Measurements from ENCODE around the gene RND1.
"Not testable (repeated sequence)": the region's sequence is repeated elsewhere in the genome, so short reads cannot be mapped to it uniquely, and the experiment has no call there.

The RND1 gene

DNA sequence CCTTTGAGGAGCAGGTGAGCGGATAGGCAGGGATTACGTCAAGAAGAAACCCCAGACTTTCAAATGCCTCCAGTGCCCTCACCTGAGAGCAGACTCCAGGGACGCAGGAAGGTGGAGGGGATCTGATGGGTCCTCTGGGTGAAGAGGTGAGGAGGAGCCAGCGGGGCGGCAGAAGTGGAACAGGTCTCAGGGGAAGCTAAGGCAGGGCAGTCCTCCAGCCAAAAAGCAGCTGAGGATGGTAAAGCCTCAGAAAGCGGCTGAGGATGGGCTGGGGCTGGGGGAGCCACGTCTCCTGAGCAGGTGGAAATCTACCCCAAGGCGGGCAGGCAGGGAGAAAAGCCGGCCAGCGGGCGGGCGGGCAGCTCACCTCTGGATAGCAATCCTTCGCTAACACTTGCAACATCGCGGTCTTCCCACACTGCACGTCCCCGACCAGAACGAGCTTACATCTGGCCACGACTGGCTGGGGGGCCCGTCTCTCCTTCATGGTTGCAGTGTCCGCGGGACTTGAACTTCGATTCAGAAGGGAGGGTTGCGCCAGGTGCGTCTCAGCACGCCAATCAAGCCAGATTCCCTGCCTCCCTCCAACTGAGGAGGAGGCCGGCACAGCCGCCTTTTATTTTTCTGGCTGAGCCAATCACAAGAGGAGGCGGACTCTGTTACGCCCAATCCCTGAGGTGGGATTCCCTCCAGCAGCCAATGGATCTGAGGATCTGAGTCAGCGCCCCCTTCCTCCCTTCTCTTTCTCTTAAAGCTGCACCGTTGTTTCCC lies at the start of gene RND1:
RND1 (minus strand) TSS at position 590 of the 771 bp plus-strand sequence; CDS start at position 487, 103 bp downstream.
- DNase-seq (ENCODE audit: low spot score): peak; percentile 93

DNA sequence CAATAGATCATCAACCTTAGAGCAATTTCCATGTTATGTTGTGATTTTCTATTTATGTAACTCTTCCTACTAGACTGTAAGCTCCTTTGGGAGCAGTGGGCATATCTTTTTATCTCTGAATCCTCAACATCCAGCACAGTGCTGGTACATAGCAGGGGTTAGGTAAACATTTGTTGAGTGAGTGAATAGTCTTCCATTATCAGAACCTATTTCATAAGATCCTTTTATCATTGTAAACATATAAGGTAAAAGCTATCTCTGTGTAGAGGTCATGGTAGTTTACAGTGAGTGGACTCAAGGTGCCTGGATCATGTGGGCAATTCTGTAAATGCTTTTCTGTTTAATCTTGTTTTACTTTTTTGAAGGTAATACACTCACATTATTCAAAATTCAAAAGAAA lies 44.5 kb upstream of the RND1 start:
- no peak for DNase-seq (ENCODE audit: low spot score)

DNA sequence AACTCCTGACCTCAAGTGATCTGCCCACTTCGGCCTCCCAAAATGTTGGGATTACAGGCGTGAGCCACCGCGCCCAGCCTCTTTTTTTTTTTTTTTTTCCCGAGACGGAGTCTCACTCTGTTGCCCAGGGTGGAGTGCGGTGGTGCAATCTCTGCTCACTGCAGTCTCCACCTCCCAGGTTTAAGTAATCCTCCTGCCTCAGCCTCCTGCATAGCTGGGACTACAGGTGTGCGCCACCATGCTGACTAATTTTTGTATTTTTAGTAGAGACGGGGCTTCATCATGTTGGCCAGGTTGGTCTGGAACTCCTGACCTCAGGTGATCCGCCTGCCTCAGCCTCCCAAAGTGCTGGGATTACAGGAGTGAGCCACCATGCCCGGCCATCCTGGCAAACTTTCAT lies 44.0 kb upstream of the RND1 start:
- DNase-seq (ENCODE audit: low spot score): not testable (repeated sequence)

DNA sequence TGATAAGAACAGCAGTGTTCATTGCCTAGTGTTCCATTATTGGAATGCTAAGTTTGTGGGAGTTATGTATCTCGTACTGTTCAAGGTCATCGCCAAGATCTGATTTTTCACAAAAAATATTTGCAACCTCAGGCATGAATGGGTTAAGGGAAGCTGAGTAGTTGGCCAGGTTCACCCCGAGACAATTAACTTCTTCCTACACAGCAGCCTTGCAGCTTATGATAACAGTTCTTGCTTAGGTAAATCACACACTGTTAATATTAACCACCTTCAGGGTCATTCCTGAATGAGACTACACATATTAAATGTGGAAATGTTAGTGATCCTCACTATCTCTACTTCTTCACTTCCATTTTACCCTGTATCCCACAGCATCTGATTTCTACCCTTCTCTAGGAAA lies 41.6 kb upstream of the RND1 start:
- DNase-seq (ENCODE audit: low spot score): no peak

DNA sequence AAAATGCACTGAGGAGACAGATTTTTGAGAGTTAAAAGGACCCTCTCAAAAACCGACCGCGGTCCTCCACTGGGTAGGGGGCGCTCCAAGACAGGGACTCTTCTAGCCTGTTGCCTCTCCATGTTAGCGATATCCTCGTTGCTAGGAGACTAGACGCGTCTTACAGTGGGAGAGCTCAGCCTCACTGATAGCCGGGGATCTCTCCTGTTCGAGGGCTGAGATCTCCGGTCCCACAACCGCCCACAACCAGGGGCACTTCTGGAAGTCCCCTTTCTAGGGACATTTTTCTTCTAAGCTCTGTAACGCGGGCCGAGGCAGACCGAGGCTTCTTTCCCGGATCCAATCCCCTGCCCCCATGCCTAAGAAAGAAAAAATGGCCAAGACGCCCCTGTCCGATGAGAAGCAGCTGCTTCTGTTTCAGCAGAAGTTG lies 38.3 kb upstream of the RND1 start:
- DNase-seq (ENCODE audit: low spot score): peak; percentile 89

DNA sequence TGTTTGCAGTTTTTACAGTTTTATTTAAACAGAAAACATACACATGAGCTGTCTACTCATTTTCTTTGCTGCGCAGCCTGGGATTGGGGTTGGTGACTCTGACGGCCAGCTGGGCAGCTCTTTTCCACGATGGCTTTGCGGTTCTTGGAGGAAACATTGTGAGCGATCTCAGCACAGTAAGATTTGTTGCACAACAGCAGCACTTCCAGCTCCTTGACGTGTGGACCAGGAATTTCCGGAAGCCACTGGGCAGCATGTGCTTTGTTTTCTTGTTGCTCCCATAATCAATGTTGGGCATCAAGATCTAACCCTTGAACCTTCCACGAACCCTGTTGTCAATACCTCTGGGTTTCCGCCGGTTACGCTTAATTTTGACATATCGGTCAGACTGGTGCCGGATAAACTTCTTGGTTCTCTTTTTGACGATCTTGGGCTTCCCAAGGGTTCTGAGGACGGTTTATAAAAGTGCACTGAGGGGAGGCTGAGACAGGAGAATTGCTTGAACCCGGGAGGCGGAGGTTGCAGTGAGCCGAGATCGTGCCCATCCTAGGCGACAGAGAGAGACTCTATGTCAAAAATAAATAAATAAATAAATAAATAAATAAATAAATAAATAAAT lies 37.8 kb upstream of the RND1 start:
- no peak for DNase-seq (ENCODE audit: low spot score)

DNA sequence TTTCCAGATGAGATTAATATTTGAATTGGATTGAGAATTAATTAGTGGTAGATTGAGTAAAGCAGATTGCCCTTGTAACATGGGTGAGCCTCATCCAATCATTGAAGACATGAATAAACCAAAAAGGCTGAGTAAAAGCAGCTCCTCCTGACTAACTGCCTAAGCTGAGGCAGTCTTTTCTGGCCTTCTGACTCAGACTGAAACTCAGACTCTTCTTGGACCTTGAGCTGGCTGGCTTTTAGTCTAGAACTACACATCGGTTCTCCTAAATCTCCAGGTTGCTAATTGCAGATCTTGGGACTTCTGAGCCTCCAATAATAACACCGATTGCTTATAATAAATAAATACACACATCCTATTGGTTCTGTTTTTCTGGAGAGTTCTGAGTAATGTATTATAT lies 35.6 kb upstream of the RND1 start:
- no peak for DNase-seq (ENCODE audit: low spot score)

DNA sequence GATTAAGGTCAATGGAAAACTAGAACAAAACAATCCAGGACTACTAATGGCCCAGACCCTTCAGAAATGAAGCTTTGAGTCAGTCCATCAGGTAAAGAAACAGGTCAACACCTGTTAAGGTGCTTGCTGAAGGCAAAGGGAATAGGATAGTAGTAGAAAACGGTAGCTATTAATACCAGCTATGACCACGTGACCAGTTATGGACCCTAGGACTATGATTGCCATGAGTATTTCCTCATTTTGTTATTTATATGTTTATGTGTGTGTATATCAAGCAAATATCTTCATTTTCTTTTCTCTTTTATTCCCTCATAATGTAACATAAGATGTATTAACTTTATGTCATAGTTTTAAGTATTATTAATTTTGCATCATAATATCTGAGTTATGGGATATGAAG lies 34.0 kb upstream of the RND1 start:
- DNase-seq (ENCODE audit: low spot score): no peak

DNA sequence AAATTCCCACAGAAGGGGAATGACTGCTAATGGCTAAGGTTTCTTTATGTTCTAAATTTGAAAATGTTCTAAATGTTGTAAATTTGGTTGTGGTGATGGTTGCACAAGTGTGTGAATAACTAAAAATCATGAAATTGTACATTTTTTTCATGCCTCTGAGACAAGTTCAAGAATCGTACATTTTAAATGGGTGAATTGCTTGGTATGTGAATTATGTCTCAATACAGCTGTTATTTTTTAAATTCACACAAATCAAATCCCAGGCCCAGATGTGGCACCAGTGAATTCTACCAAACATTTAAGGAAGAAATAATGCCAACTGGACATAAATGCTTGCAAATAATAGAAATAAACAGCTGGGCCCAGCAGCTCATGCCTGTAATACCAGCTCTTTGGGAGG lies 28.6 kb upstream of the RND1 start:
- DNase-seq (ENCODE audit: low spot score): no peak

DNA sequence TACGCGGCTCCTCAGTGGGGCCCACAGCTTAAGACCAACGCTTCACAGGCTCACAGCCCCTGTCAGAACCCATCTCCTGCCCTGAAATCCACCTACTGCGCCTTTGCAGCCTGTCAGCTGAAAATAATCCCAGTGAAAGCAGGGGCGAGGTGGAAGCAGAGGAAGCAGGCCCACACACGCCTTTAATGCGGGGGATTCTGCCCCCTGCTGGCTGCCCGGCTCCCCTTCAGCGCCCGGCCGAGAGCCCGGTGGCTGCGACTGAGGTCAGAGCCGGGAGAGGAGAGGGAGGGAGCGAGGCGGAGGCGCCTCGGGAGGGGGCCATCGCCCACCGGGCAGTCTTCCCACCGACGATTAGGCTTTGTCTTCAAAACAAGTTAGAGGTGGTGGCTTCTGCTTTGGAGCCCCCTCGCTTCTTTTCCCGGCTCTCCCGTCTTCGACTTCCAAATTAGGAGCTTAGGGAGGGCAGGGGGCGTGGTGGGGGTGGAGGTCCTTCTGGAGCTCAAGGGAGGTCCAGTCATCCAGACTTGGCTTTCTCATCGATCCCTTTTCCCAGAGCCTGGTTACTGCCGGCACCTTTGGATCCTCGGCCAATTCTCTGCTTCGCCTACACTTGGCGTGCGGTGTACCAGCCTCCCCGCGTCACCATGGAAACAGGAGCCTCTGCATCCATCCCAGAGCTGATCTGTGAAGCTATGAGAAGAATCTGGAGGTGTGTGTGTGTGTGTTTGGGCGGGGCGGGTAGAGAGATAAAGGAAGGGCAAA lies 25.2 kb upstream of the RND1 start:
- DNase-seq (ENCODE audit: low spot score): peak; percentile 73

DNA sequence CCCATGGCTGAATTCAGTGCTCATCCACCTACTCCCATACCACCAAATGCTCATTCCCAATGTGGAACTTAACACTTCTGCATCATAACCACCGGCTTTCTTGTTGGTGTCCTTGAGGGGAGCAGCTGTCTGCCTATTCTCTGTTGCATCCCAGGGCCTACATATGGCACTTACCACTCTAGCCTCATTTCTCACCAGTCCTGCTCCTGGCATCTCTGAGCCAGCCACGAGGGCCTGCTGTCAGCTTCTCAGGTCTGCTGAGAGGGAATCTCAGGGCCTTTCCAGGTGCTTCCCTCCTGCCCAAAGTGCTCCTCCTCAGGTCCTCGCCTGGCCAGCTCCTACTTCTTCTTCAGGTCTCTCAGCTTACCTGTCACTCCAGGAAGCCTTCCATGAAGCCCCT lies 24.0 kb upstream of the RND1 start:
- DNase-seq (ENCODE audit: low spot score): no peak

DNA sequence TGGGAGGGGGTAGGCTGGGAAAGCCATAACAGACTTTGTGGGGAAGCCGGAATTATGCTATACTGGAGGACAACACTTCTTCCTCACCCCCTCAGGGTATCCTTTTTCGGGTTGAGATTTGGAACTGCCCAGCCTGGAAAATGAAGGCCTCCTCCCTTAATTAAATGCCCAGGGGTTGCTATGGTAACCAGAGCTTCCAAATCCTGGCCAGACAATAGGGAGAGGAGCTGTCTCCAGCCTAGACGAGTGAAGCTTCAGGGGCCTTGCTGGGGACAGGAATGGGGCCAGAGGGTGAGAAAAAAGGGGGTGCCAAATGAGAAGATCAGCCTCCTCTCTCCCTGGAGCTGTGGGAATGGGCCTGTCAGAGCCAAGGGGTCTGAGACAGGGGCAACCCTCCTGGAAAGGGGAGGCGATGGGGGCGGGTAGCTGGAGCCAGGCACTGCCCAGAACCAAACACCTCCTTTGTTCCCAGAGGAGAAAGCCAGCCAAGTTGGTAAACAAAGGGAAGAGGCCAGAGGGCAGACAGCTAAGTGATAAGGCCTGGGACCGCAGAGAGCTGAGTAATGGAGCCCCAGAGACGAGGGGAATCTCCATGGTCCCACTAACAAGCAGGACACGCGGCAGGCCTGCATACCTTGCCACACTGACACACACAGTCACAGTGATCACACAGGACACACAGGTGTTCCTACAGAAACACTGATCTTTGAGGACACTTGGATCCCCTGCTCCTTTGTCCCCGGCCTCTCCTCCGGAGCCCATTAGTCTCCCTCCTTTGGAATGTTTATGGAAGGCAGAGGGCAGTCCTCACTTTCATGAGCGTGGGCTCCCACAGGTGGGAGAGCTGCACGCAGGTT lies 17.9 kb upstream of the RND1 start:
- DNase-seq (ENCODE audit: low spot score): no peak

DNA sequence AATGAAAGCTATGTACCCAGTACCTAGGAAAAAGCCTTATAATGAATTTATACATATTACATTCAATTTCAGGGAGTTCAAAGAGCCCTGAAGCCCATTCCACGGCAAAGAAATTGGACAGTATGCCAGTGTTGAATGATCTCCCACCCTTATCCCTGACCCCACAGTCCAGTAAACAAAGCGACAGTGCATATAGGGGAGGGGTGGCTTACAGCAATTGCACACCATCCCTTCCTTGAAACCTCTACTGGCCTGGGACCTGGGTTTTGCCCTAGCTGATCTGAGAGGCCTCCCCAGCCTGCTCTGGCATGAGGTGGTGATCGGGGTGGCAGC lies 17.3 kb upstream of the RND1 start:
- DNase-seq (ENCODE audit: low spot score): no peak

DNA sequence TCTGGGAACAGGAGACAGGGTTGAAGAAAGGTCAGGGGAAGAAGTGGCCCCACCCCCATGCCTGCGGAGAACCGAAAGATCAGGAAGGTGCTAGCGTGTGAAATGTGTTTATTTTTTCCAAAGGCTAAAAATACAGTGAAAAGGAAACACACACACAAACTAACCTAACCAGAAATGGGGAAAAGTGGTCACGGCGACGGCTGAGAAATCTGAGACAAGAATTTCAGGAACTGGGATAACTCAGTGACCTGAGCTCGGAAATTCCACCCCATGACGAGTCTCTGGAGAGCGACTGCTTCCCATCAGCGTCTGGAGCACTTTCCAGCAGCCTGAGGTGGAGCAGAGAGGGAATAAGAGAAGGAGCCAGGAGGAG lies 16.6 kb upstream of the RND1 start:
- no peak for DNase-seq (ENCODE audit: low spot score)

DNA sequence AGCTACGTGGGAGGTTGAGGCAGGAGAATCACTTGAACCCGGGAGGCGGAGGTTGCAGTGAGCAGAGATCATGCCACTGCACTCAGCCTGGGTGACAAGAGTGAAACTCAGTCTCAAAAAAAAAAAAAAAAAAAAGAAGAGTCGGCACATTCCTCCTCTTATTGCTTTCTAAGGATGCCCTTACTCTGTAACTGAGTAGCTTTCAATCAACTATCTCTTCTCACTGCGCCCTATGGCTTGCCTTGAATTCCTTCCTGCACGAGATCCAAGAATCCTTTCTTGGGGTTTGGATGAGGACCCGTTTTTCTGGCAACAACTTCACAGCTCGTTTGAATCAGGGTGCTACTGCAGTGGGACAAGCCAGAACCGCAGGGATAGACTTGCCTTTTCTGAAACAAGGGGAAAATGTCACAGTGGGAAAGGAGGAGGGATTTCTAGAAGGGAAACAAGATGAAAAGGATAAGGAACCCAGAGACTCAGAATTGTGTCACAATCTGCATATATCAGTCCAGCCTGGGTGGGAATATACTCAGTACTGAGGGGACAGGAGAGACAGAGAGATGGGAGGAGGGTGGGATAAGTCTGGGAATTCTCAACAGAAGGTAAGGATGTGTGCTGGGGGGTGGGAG lies 16.1 kb upstream of the RND1 start:
- no peak for DNase-seq (ENCODE audit: low spot score)

DNA sequence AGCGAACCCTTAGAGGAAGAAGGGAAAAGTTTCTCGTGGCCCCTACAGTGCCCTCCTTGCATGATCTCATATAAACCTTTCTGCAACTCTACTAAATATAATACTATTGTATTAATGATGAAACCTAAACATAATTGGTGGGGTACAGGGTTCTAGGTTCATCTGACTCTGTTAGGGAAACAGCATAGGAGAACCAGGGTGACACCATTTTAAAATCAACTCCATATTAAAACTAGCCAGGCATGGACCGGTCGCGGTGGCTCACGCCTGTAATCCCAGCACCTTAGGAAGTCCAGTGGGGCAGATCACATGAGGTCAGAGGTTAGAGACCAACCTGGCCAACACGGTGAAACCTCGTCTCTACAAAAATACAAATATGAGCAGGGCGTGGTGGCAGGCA lies 15.0 kb upstream of the RND1 start:
- DNase-seq (ENCODE audit: low spot score): no peak

DNA sequence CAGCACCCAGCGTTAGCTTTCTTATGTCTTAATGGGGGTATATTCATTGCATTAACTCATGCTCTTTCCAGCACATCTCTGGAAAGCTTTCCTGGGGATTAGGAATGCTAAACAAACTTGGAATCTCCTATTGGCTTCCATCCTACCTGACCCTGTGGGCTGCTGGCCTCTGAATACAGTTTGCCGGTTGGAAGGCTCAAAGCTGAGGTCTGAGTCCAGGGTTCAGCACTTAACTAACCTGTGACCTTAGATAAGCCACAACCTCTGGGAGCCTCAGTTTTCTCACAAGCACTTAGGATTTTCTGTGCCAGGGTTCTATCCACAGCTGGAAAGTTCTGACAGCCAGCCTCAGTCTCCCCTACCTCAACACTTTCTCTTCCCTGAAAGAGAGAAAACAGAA lies 12.9 kb upstream of the RND1 start:
- no peak for DNase-seq (ENCODE audit: low spot score)

DNA sequence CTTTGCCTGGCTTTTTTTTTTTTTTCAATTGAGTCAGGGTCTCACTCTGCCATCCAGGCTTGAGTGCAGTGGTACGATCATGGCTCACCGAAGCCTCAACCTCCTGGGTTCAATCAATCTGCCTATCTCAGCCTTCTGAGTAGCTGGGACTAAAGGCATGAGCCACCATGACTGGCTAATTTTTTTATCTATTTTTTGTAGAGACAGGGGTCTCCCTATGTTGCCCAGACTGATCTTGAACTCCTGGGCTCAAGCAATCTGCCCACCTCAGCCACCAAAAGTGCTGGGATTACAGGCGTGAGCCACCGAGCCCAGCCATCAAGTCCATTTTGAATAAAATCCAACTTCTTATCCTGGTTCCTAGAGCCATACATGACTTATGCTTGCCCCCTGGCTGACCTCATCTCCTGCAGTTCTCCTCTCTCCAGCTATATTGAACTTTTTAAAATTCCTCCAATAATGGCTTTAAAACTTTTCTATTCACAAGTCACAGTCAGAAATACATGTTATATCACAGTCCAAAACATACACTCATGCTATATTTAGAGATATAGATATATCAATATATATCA lies 10.4 kb upstream of the RND1 start:
- no peak for DNase-seq (ENCODE audit: low spot score)

DNA sequence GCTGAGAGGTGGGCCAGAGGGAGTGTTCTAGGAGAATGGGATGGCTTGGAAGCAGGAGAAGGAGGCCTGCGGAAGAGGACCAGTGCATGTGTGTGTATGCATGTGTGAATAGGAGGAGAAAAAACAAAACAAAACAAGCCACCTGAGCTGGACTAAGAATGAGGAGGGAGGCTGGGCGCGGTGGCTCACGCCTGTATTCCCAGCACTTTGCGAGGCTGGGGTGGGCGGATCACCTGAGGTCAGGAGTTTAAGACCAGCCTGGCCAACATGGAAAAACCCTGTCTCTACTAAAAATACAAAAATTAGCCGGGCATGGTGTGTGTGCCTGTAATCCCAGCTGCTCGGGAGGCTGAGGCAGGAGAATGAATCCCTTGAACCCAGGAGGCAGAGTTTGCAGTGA lies 7.9 kb upstream of the RND1 start:
- DNase-seq (ENCODE audit: low spot score): not testable (repeated sequence)

DNA sequence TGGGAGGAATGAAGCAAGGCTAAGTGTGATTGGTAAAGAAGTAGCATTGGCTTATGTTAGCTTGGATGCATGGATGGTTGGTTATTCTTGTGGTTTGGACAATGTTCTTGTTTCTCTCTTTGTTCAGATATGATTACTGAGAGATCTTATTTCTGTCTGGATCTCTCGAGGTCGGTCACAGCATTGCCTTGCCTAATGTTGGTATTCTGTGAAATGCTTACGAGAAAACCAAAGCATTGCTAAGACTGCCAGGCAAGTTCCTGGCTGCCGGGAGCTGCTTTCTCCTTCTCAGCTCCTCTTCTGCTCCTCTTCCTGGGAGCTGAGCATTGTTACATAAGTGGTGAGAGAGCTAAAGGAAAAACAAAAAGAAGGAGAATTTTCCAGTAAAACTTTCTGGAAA lies 7.4 kb upstream of the RND1 start:
- no peak for DNase-seq (ENCODE audit: low spot score)

DNA sequence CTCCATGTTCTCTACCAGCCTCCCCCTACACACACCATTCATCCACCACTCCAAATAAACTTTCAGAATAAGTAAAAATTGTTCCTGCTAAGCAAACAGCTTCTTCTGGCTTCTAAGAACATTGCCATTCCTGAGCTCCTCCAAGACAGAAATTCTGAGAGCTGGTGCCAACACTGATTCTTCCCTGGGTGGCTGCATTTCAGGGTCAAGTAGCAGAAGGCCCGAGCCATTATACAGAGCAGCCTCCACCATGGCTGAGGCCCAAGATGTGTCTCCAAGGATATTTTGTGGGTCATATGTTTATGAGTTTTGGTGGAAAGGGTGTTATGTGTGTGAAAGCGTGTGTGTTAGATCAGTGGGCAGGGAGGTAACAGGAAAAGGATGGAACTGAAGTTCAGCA lies 3.5 kb upstream of the RND1 start:
- DNase-seq (ENCODE audit: low spot score): no peak

DNA sequence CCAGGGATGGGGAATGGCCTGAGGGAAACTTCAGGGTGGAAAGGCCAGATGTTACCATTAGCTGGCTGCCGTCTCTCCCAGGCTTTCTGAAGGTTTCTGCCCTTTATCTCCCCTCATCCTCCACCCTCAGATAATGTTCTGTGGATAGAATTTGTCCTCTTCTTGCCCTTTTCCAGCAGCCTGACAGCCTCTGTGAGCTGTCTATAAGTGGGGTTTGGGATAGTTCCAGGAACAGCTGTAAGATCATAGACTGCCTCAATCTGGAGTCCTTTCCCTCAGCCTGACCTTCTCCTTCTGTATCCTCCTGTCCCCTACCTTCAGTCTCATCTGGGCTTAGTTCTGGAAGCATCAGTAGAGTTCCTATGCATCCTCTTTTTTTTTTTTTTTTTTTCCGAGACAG lies 2.8 kb upstream of the RND1 start:
- no peak for DNase-seq (ENCODE audit: low spot score)
